Measurements from ENCODE around the gene CHN2. TPM values are rescaled to one million over a fixed set of nuclear protein-coding genes. Genes with fewer than 3 reads are reported as not detected.

Gene CHN2
- total RNA-seq, 4 donors from 2014 or later, result 8.0 to 9.8 (median 8.9) TPM

GRCh38 chr7:29314148-29314547 is 119.6 kb downstream of the CHN2 start:
- WGBS, result 94% methylated on average over 1 of the region's 1 CpG
- no peaks in the 10 kb centered on the region for H3K4me1 ChIP-seq
- no peaks in the 10 kb centered on the region for H3K27me3 ChIP-seq
- TF ChIP-seq POLR2A (IDR thresholded peaks at IDR 0.05; ENCODE audit: low read depth) (no peak), POLR2AphosphoS5 (IDR thresholded peaks at IDR 0.05) (no peak), EP300 (IDR thresholded peaks at IDR 0.05) (no peak), CTCF (IDR thresholded peaks at IDR 0.05) (no peak)
- H3K36me3 ChIP-seq, result no peaks in the 10 kb centered on the region
- intact Hi-C loops (cut with DNase I), result no loop called here
- DNase-seq (ENCODE audit: extremely low spot score), result no peak
- H3K27ac ChIP-seq (replicated peaks in 1 of 4), result no peak overlapping the region
- H3K4me3 ChIP-seq, result no peak overlapping the region
- H3K9me3 ChIP-seq, result no peaks in the 10 kb centered on the region

GRCh38 chr7:29315122-29315891 is 120.7 kb downstream of the CHN2 start:
- H3K4me3 ChIP-seq, result no peak overlapping the region
- H3K27me3 ChIP-seq, result no peaks in the 10 kb centered on the region
- no peak overlapping the region for H3K27ac ChIP-seq (replicated peaks in 1 of 4)
- 82% methylated on average over 3 of the region's 3 CpGs for WGBS
- intact Hi-C loops (cut with DNase I), result no loop called here
- no peaks in the 10 kb centered on the region for H3K36me3 ChIP-seq
- no peak for TF ChIP-seq POLR2A (IDR thresholded peaks at IDR 0.05; ENCODE audit: low read depth)
- H3K4me1 ChIP-seq, result no peaks in the 10 kb centered on the region
- no peak for DNase-seq (ENCODE audit: extremely low spot score)
- H3K9me3 ChIP-seq, result no peaks in the 10 kb centered on the region

DNA sequence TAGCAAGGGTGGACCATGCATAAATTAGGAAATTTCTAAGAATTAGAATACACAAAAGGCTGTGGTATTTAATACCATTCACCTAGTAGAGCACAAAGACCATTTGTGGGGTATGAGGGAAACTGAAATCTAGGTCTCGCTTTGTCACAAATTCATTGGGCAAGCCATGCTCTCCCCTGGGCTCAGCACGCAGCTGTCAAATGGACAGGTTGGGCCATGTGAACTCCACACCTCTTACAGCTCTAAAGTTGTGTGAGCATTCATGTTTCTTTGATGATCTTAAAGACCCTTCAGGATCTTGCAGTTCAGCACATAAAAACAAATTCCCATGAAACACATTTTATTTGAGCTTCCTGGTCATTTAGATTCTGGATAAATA is 121.3 kb downstream of the CHN2 start:
- no peaks in the 10 kb centered on the region for H3K9me3 ChIP-seq
- H3K27ac ChIP-seq (replicated peaks in 1 of 4), result no peak overlapping the region
- H3K4me3 ChIP-seq, result no peak overlapping the region
- no peaks in the 10 kb centered on the region for H3K36me3 ChIP-seq
- DNase-seq (ENCODE audit: extremely low spot score), result no peak
- WGBS, result 97% methylated on average over 2 of the region's 2 CpGs
- intact Hi-C loops (cut with DNase I), result no loop called here
- no peaks in the 10 kb centered on the region for H3K27me3 ChIP-seq
- no peak for TF ChIP-seq POLR2AphosphoS5 (IDR thresholded peaks at IDR 0.05)
- TF ChIP-seq POLR2A (IDR thresholded peaks at IDR 0.05; ENCODE audit: low read depth), result no peak
- TF ChIP-seq EP300 (IDR thresholded peaks at IDR 0.05), result no peak
- no peak for TF ChIP-seq CTCF (IDR thresholded peaks at IDR 0.05)
- H3K4me1 ChIP-seq, result no peaks in the 10 kb centered on the region

DNA sequence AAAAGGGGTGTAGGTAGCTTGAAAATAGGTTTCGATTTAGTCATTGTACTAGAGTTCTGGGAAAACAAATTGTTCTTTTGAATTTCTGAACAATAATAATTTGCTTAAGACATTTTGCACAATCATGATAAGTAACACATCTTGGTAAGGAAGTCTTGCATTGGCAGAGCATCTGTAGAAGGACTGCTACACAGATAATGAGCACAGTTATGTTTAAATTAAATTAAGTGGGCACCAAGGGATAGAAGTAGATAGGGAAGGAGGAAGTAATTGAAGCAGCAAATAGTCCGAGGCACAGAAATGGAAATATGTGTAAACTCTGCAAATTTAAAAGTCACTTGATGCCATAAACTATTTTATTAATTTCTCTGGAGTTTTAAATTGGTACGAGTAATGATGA is 122.4 kb downstream of the CHN2 start:
- no peak for DNase-seq (ENCODE audit: extremely low spot score)
- Histone ChIP-seq H3K27me3 (no peaks in the 10 kb centered on the region), H3K4me3 (no peak overlapping the region), H3K9me3 (no peaks in the 10 kb centered on the region), H3K27ac (replicated peaks in 1 of 4) (no peak overlapping the region), H3K4me1 (no peaks in the 10 kb centered on the region), H3K36me3 (no peaks in the 10 kb centered on the region)
- no peak for TF ChIP-seq EP300 (IDR thresholded peaks at IDR 0.05)
- no peak for TF ChIP-seq POLR2AphosphoS5 (IDR thresholded peaks at IDR 0.05)
- no peak for TF ChIP-seq POLR2A (IDR thresholded peaks at IDR 0.05; ENCODE audit: low read depth)
- no peak for TF ChIP-seq CTCF (IDR thresholded peaks at IDR 0.05)
- WGBS, result 82% methylated on average over 3 of the region's 3 CpGs
- intact Hi-C loops (cut with DNase I), result no loop called here

DNA sequence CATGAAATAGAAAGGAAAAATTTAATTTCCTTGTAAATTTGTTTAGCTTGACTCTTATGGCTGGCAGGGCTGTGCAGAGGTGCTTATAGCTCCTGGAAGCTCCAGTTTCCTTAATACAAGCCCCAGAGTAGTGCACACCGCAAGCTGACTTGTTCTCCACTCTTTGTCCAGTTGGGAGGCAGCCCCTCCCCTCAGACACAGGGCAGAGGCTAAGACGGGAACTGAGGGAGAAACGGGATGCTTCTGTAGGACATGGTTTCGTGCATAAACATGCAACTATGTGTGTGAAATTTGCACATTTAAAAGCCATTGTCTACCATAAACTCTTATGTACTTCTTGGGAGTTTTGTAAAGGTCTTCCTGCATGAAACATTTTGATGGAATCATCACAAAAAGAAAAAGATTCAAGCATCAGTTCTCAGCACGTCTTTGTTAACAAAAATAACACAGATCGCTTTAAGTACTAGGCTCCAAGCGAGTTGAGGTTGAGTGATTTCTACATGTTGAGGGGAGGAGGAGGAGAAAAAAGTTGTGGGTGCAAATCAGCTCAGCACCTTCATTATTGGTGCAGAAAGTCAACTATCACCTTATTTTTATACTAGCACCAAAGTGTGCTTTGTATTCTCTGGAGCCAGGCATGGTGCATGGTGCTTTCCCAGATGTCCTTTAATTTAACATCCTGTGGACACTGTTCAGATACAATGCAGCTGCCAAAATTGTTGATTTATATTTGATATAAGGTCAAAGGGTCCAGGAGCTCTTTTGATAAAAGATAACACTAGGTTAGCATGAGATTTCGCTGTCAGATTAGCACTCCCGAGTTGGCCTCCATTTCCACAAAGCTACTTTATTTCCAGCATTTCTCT is 124.5 kb downstream of the CHN2 start:
- H3K27ac ChIP-seq (replicated peaks in 1 of 4), result no peak overlapping the region
- 86% methylated on average over 9 of the region's 9 CpGs for WGBS
- H3K36me3 ChIP-seq, result no peaks in the 10 kb centered on the region
- H3K4me3 ChIP-seq, result no peak overlapping the region
- DNase-seq (ENCODE audit: extremely low spot score), result no peak
- no peaks in the 10 kb centered on the region for H3K4me1 ChIP-seq
- no peaks in the 10 kb centered on the region for H3K27me3 ChIP-seq
- H3K9me3 ChIP-seq, result no peaks in the 10 kb centered on the region
- intact Hi-C loops (cut with DNase I), result no loop called here
- TF ChIP-seq POLR2AphosphoS5 (IDR thresholded peaks at IDR 0.05), result no peak
- no peak for TF ChIP-seq EP300 (IDR thresholded peaks at IDR 0.05)
- no peak for TF ChIP-seq CTCF (IDR thresholded peaks at IDR 0.05)
- TF ChIP-seq POLR2A (IDR thresholded peaks at IDR 0.05; ENCODE audit: low read depth), result no peak
